ENCODE measurements around the gene KRT37.

- no peak for TF ChIP-seq BHLHE40 (IDR thresholded peaks at IDR 0.05; ENCODE audit: borderline replicate concordance)
- no peak for TF ChIP-seq SP1 (IDR thresholded peaks at IDR 0.05)
- no peak for TF ChIP-seq FOXM1 (IDR thresholded peaks at IDR 0.05; ENCODE audit: borderline replicate concordance)
- no peak for TF ChIP-seq ELF4 (IDR thresholded peaks at IDR 0.05)
- no peak for TF ChIP-seq CTBP1 (IDR thresholded peaks at IDR 0.05; ENCODE audit: borderline replicate concordance)
Measured at GRCh38 chr17:41442739-41443138, 18.4 kb upstream of the KRT37 start.
